Inflammatory macrophage (primary cell): ENCODE data around the gene SEPTIN6.

Experiments used
- DNase-seq, 2 donors: peaks; one replicate each; pipeline ENCODE4 v3.0.0-alpha.2; 2020 to 2022
- total RNA-seq, 18 experiments: gene quantifications; one replicate each; lab custom pipeline; 2026; ENCODE audit warnings: mixed read lengths in 6 of 18, inconsistent platforms in 2 of 18; lab: John Stamatoyannopoulos, UW

The SEPTIN6 gene
- total RNA-seq, result 19.3 to 41.1 (median 31.8) reads per million in 18 experiments

- peak; percentile 69 to 70 for DNase-seq
Measured at GRCh38 chrX:119693040-119693995, at the start of gene SEPTIN6. Gene SEPTIN6, minus strand, starts transcription at chrX:119693168. Its CDS starts 63 bp downstream, at chrX:119693105.

GRCh38 chrX:119738742-119739141, 45.8 kb upstream of the SEPTIN6 start:
- no peak for DNase-seq

- DNase-seq, result no peak
Measured at GRCh38 chrX:119736206-119736764, 43.3 kb upstream of the SEPTIN6 start.

GRCh38 chrX:119735467-119735866, 42.5 kb upstream of the SEPTIN6 start:
- DNase-seq, result no peak

DNA sequence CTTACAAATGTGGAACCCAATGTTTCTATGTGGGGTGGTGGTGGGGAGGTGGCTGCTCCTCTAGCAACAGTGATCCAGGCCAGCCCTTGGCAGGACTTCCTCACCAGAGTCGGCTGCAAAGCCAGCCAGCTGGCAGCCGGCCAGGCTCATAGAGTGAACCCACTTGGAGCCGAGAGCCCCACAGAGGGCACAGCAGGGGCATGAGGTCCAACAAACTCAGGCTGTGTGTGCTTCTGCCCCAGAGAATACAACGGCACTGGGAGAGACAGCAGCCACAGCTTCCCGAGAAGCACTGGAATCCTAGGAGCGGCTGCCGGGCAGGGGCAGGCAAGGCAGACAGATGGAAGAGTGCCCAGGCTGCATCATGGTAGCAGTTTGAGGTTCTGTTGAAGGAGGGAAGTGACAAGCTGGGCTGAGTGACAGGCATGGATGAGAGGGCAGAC, 42.0 kb upstream of the SEPTIN6 start:
- peak; percentile 53 to 61 for DNase-seq

- peak; percentile 85 to 93 for DNase-seq
Measured at GRCh38 chrX:119729408-119730201, 36.6 kb upstream of the SEPTIN6 start.

- DNase-seq, result no peak
Measured at GRCh38 chrX:119728487-119728886, 35.5 kb upstream of the SEPTIN6 start.

GRCh38 chrX:119726900-119727555, 34.1 kb upstream of the SEPTIN6 start:
- peak in 1 of 2 donors; percentile 18 for DNase-seq

- DNase-seq, result no peak
Measured at GRCh38 chrX:119721926-119722325, 29.0 kb upstream of the SEPTIN6 start.

GRCh38 chrX:119721487-119721886, 28.5 kb upstream of the SEPTIN6 start:
- no peak for DNase-seq

DNA sequence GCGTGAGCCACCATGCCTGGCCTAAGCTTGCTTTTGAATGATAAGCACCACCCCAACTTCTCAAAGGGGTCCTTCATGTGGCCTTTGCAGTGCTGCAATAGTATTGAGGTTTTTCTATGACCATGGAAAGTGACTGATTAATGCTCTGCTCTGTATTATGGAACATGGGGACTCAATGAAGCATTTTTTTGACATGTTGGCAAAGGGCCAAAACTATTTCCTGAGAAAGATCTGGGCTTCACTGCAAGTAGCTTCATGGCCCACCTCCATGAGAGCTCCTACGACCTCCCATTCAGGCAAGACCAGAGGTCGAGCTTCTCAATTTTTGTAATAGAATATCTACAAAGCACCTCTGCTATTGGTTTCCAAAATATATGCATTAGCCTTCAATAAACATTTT, 16.7 kb upstream of the SEPTIN6 start:
- DNase-seq, result no peak

- DNase-seq, result no peak
Measured at GRCh38 chrX:119708936-119709335, 16.0 kb upstream of the SEPTIN6 start.

GRCh38 chrX:119706616-119707015, 13.6 kb upstream of the SEPTIN6 start:
- DNase-seq, result no peak

DNA sequence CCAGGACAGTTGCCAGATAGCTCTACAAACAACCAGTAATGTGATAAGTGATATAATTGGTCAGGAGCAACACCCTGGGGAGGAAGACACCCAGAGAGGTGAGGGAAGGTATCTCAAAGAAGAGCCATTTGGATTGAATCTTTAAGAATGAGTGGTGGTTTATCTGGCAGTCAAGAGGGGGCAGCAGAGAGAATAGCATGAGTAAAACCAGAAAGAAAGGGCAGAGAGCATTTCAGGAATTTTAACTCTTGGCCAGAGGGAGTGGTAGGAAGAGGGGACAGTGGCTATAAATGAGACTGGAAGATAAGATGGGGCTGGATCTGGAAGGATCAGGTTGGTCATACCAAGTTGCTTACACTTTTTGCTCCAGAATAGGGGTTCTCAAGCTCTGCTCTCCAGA, 5.9 kb upstream of the SEPTIN6 start:
- DNase-seq, result peak; percentile 24 to 38

- DNase-seq, result no peak
Measured at GRCh38 chrX:119696251-119696890, 3.4 kb upstream of the SEPTIN6 start.

DNA sequence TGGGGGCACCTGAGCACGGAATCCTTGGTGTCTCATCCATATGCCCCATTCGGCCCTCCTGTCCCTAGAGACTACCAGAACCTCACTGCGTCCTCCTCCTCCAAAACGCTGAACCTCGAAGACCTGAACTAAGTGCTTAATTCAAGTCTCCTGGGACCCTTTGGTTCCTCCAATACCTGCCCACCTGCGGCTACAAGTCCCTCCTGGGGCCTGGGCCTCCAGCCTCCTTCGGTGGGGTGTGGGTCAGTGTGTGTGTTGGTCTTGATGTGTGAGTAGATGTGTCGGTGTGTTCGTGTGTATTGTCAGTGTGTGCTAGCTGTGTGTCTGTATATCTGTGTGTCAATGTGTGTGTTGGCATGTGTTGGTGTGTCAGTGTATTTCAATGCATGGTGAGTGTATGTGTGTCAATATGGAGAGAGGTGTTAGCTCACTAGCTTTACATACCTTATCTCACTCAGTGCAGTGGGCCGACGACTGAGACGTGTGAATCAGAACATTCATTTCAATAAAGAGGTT, 2.6 kb upstream of the SEPTIN6 start:
- no peak for DNase-seq

DNA sequence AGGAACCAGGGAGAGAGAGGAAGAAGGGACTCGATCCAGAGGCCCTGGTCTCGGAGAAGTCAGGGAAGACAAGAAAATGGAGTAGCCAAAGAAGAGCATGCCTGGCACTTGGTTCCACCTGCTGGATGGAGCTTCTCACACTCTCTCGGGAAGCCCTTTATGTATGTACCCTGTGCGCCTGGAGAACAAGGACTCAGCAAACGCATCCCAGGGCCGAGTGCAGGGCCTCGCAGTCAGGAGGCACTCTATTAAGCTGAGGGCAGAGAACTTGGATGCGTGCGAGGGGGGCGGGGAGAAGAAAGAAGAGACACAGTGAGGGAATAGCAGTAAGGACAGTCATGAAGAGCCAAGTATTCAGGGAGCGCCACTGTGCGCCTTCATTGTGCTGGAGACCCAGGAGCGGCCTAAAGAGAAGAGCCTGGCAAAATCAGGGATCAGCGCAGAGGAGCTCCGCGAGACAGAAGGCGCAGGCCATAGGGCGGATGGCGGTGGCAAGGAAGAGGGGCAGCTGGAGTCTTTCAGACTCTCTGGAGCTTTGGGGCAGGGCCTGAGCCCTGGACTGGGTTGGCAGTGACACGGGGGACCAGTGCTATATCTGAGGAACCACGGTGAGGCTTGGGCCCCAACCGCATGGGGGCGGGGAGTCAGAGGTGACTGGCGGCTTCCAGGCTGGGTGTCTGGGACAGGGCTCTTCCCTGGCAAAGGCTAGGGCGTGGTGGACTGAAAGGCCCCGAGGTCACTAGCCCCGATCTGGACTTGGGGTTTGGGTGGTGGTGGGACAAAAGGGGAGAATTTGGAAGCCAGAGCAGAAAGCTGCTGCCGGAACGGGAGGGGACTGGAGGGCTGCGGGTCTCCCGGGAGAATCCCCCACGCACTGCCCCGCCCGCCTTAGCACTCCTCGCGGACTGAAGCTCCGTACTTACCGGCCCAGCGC, 1.9 kb upstream of the SEPTIN6 start:
- DNase-seq, result no peak

- no peak for DNase-seq
Measured at GRCh38 chrX:119693996-119694451, 1.1 kb upstream of the SEPTIN6 start.

DNA sequence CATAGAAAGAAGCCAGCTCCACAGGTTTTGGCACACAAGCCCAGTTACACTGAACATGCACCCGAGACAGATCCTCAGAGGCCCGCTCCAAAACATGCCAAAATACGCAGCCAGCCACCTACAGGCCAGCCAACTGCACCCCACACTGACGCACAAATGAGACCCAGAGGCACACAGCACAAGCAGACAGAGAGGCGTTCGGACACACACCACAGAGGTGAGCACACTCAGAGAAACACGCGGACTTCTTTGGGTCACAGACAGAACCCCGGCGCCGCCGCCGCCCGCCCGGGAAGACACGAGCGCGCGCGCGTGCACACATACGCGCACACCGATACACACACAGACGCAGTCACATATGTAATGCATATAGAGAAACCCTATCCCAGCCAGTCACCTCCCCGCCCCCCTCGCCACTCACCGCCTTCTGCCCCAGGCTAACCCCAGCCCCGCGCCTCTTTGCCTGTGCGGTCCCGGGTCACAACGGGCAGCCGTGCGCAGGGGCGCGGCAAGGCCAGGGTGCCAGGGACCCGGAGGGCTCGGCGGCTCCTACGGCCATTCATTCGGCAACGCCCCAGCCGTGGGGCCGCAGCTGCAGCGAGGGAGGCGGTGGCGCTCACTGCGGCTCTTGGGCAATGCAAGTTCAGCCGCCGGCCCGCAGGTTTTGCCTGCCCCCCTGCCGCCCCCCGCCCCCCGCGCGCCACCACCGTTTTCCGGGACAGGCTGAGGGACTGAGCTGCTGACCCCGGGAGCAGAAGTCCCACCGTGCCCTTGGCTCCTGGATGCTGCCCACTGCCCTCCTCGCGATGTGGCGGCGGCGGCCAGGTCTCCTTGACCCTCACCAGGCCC, 553 bp downstream of the SEPTIN6 start:
- DNase-seq, result peak; percentile 25 to 29
